Activated CD4-positive, alpha-beta T cell treated with anti-CD3 and anti-CD28 coated beads, Interleukin-2, amount 50 U/mL, for 48 hours (primary cell): ENCODE data around the gene TMEM186.
"Not testable (repeated sequence)": the region's sequence is repeated elsewhere in the genome, so short reads cannot be mapped to it uniquely, and the experiment has no call there.

ENCODE experiments used
- DNase-seq, 2 experiments: peaks; one replicate each; pipeline ENCODE4 v3.0.0-alpha.2; 2020

TMEM186 gene

GRCh38 chr16:8768283-8768682, 29.2 kb downstream of the TMEM186 start:
- no peak for DNase-seq

GRCh38 chr16:8767176-8767575, 30.3 kb downstream of the TMEM186 start:
- no peak for DNase-seq

GRCh38 chr16:8764525-8765250, 32.8 kb downstream of the TMEM186 start:
- DNase-seq: no peak

GRCh38 chr16:8763899-8764298, 33.5 kb downstream of the TMEM186 start:
- DNase-seq: no peak

GRCh38 chr16:8763083-8763482, 34.4 kb downstream of the TMEM186 start:
- DNase-seq: no peak

- no peak for DNase-seq
Measured at GRCh38 chr16:8762254-8762653, 35.2 kb downstream of the TMEM186 start.

GRCh38 chr16:8761078-8761477, 36.4 kb downstream of the TMEM186 start:
- DNase-seq: no peak

GRCh38 chr16:8760021-8760420, 37.4 kb downstream of the TMEM186 start:
- DNase-seq: no peak

- DNase-seq: no peak
Measured at GRCh38 chr16:8758022-8758421, 39.4 kb downstream of the TMEM186 start.

GRCh38 chr16:8756755-8757154, 40.7 kb downstream of the TMEM186 start:
- DNase-seq: no peak

- no peak for DNase-seq
Measured at GRCh38 chr16:8753416-8754054, 43.9 kb downstream of the TMEM186 start.

- no peak for DNase-seq
Measured at GRCh38 chr16:8752706-8753105, 44.7 kb downstream of the TMEM186 start.

GRCh38 chr16:8751481-8752311, 45.7 kb downstream of the TMEM186 start:
- no peak for DNase-seq

GRCh38 chr16:8748944-8749343, 48.5 kb downstream of the TMEM186 start:
- DNase-seq: not testable (repeated sequence)
